ENCODE measurements around the gene SUSD4.

The SUSD4 gene

DNA sequence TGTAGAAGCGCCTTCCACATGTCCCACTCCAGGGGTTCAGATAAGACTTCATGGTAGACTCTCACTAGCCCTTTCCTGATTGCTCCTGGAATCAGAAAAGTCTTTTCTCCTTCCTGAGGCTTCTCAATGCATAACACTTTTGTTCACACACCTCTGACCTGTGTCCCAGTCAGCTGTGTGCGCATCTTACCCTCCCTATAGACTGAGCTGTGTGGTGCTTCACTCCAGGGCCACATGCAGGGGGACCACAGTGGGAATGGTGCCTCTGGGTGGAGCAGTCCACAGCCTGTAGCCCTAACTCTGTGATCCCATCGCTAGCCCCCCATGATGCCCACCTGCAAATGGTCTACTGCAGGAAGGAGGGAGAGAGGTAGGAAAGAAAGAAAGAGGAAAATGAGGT is 136.9 kb downstream of the SUSD4 start:
- DNase-seq, result no peak

DNA sequence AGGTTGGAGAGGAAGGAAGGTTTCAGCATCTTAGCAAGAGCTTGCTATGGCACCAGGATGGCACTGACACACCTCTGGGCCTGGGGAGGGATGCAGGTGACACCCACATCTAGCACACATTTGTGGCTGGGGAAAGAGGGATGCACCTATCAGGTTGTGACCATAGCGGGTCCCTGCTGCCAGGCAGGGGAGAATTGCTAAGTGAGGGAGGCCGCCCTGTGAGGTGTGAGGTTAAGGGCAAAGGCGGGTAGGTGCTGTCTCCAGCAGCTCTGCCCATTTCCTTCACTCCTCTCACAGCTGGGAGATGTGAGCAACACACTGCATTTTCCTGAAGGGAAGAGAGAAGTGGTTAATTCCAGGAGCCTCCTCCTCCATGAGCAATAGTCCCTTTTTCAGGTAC is 137.7 kb downstream of the SUSD4 start:
- no peak for DNase-seq

DNA sequence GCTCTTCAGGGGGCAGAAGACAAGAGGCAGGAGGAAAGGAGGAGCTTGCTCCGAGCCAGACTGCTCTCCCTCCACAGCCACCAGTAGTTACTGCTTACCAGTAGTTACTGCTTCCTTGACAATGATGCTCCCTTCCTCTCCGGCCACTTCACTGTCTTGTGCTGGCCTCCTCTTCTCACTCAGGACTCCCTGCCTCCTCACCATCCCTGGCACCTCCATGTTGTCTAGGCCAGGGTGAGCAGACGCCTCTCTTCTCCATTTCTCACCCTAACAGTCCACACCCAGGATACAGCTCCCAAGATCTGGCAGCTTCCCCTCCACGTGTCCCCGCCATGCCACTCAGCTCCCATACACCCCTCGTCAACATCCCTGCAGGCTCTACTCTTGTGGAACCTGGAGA is 138.5 kb downstream of the SUSD4 start:
- no peak for DNase-seq

DNA sequence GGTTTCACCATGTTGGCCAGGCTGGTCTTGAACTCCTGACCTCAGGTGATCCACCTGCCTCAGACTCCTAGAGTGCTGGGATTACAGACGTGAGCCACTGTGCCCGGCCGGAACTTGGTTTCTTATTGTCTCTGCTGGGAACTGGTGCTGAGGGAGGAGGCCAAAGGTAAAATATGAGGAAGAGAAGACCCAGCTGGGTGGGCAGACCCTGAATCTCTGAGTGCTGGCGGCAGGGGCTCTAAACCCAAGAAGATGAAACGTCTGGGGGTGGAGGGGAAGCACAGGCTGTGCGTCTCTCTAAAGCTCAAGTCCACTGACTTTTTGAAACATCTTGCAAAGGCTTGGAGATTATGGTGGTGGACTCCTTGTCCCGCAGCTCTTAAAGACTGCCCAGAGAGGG is 138.9 kb downstream of the SUSD4 start:
- DNase-seq, result no peak

DNA sequence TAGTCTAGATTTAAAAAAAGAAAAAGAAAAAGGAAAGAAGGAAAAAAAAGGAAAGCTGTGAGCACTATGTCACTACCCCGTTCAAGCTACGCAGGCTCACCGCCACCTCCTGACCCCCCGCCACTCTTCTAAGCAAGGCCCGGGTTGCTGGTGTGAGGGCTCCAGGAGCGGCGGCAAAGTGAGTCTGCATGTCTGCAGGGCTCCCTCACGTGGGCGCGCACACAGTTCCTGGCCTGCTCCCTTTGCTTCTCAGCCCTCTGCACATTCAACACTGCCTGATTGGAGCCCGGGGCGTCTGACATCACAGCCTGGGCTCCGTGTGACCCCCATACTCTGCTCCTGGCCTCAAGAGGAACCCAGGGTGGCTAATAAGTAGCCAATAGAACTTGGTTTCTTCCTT is 139.5 kb downstream of the SUSD4 start:
- no peak for DNase-seq

DNA sequence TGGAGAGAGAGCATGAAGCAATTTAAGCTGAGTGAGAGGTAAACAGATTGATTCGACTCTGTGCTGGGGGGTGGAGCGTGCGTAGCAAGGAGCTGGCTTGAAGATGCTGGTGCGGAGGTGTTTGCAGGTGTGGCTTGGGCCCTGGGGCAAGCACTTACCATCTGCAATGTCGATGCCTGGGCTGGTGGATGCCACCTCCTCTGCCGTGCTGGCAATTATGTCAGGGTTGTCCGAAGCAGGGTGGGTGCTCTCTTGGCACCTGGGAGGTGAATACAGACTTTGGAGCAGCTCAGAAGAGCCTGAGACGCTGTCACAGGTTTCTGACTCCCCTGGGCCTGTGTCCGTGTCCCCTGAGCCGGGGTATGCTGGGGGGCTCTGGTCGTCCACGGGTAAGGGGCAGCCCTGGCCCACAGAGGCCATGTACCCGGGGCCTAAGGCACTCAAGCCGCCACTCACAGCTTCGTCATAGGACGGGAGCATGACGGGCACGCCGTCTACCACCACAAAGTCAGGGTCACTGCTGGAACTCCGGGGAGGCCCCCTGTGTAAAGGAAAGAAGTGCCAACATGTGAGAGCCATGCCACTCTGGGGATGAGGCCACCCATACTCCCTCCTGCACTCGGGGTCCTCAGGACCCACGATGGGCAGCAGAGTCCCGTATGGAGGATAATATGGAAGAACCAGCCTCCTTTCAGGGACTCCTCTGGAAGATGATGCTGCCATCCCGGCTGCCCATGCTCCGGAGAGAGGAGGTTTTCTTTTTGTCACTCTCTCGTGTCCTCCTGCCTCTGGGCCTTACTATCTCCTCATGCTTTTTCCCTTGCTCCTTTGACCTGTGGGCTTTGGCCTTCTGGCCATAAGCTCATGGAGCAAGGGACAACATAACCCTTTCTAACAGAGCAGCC is 140.6 kb downstream of the SUSD4 start:
- DNase-seq, result no peak

DNA sequence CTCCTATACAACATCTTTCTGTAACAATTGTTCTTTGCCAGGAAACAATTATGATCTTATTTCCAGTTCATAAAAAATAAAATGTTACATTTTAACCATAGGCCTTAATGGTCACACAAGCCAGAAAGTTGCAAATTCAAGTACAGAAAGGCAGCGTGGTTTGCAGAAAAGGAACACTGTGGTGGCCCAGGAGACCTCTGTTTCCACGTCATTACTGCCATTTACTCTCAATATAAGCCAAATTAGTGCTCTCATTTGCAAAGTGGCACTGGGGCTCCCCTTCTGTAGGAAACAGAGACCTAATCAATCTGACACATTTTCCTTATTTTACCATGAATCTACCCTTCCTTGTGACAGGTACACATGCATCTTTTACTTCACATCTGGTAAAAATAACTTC is 141.6 kb downstream of the SUSD4 start:
- DNase-seq, result no peak

DNA sequence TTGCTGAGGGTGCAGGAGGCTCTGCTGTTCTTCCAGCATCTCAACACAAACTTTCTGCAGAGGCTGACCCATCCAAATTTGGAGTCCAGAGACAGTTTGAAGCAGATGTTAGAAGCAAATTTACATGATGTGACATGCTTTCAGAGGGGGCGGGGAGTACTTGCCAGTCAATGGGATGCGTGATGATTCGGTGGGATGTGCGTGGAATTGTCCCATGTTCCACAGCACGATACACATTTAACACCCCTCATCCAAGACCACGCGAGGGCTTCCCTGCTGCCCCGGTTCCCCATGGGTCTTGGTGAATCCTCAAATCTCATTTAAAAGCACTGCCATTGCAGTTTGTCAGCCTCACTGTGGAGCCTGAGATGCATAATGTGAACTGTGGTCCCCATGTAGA is 142.3 kb downstream of the SUSD4 start:
- DNase-seq, result no peak

DNA sequence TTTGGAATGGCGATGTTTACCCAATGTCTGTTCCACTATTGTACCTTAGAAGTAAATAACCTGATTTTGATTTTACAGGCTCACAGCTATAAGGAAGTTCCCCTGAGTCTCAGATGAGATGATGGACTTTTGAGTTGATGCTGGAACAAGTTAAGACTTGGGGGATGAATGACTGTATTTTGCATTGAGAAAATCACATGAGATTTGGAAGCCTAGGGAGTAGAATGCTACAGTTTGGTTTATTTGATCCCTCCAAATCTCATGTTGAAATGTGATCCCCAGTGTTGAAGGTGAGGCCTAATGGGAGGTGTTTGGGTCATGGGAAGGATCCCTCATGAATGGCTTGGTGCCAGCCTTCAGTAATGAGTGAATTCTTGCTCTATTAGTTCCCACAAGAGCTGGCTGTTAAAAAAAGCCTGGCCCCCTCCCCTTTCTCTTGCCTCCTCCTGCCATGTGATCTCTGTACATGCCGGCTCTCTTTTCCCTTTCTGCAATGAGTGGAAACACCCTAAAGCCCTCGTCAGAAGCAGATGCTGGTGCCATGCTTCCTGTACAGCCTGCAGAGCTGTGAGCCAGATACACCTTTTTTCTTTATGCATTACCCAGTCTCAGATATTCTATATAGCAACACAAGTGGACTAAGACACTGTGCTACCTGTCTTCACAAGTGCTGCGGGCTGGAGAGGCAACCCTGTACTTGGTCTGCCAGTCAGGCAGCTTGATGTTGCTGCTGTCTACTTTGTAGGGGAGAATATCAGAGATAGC is 143.9 kb downstream of the SUSD4 start:
- no peak for DNase-seq

DNA sequence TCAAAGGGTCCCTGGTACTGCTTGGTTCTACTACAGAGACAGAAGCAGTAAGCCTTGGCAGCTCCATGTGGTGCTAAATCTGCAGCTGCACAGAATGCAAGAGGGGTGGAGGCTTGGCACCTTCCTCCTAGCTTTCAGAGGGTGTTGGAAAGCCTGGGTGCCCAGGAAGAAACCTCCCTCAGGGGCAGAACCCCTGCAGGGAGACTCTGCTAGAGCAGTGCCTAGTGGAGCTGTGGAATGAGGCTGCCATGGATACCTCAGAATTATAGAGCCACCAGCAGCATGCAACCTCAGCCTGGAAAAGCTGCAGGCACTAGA is 144.7 kb downstream of the SUSD4 start:
- no peak for DNase-seq

DNA sequence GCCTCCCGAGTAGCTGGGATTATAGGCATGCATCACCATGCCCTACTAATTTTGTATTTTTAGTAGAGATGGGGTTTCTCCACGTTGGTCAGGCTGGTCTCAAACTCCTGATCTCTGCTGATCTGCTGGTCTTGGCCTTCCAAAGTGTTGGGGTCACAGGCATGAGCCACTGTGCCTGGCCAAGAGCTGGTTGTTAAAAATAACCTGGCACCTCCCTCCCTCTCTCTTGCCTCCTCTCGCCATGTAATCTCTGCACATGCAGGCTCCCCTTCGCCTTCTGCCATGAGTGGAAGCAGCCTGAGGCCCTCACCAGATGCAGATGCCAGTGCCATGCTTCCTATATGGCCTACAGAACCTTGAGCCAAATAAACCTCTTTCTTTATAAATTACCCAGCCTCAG is 146.2 kb downstream of the SUSD4 start:
- DNase-seq, result no peak

DNA sequence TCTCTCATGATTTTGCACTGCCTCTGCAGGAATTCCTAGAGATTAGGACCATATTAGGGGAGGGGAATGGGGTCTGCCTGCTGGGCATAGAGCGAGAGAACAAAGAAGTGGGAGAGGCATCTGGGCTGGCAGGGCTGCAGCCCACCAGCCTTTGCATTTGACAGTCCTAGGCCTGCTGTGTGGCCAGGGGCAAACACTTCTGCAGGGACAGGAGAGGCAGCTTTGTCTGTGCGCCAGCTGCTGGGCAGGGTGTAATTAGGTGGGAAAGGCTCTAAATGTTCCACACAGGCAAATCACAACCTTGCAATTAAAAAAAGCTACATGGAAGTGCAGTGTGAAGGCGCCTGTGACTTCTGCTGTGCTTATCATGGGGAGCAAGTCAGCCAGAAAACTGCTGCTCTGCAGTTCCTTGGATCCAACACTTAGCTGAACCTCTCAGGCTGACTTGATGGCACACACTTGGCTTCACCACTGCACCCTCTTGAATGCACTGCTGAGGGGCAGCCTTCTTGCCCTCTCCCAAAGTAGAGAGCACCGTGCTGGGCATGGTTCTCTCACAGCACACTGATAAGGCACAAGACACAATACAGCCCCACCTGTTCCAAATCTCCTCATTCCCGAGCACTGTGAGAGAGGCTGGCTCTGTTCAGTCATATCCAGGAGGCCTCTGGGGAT is 147.3 kb downstream of the SUSD4 start:
- DNase-seq, result no peak

DNA sequence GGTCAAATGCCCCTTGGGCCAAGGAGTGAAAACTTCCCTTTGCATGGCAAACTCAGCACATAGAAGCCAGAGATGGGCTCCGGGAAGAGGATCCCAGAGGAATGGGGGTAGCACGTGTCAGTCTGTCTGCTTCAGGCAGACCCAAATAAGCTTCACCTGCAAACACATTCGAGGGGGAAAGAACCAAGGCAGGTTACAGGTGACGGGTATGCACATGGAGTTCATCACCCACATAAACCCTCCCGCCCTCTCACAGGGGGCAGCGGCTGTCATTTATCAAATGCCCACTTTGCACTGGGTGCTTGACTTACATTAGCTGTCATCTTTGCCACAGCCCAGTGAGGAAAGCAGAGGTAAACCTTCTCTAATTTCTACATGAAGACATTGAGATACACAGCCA is 147.9 kb downstream of the SUSD4 start:
- DNase-seq, result no peak

DNA sequence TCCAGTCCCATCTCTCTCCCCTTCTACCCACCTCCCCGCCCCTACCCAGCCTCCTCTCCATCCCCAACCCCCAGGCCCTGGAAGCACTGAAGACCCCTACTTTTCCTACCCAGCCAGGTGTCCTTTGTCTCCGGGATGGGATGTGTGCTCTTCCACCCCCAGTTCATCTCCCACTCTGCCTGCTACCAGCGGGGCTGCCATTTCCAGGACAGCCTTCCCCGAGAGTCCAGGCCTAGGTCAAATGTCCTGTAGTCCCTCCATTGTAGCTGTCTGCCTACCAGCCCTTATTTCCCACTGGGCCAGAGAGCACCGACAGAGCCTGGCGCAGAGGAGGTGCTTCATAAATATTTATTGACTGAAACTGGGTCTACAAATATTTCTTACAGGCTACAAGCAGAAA is 148.9 kb downstream of the SUSD4 start:
- DNase-seq, result no peak

DNA sequence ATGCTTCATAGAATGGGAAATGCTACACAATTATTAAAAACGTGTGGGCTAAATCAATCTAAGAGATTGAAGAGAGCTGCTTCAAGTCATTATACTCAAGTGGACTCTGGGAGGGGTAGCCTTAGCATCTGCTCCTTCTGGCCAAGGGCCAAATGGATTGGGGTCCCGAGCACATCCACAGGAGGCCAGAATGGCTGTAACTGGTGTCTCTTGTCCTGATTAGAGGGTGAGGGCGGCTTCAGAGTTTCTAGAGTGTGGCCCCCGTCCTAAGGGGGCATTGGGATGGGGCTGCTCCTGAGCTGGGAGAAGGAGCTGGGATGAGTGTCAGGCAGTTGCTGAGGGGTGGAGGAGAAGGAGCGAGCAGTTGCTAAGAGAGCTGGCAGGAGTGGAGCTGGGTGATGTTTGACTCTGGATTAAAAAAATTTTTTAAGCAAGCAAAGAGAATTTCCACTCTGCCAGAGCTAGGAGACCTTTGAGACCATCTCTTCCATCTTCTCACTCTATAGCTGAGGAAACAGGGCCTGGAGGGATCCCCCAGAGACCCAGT is 149.6 kb downstream of the SUSD4 start:
- no peak for DNase-seq

DNA sequence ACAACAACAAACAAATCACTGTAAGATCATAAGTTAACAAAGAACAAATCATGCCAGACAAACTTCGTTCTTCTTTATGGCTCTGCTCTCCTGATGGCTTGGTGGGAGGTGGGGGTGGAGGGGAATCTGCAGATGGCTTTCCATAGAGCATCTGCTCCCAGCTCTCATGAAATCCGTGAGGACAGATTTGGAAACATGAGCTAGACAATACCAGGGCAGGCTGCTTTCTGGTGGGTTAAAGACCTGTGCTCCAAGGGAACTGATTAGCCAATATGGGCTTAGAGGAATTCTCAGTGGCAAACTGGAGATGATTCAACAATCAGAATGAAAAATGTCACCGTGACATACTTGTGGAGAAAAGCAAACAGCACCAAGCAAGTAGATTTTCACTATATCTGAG is 151.5 kb downstream of the SUSD4 start:
- no peak for DNase-seq

DNA sequence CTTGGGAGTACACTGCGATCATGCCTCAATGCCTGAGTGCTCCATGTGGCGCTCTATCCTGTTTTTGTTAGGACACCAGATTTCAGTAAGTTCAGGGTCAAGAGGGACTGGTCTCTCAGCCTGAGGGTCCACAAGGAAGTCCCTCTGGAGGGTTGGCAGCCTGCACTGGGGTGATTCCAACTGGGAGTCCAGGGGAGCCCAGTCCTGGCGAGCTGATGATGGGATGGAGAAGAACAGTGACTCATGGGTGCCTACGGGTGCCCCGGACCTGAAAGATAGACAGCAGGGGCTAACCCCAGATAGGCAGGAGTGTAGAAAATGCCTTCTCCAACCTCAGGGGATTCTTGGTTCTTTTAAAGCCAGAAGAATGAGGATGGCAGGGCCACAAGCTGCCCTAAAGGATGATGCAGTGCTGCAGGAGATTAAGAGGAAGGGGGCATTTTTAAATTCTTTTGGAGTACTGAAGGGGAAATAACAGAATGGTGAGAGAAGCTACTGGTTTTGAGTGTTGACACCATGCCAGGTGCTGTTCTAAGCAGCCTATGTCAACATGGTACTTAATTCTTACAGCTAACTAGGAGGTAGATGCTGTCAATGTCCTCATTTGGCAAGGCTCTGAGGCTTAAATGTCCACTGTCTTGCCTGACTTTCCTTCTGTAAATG is 152.5 kb downstream of the SUSD4 start:
- no peak for DNase-seq

DNA sequence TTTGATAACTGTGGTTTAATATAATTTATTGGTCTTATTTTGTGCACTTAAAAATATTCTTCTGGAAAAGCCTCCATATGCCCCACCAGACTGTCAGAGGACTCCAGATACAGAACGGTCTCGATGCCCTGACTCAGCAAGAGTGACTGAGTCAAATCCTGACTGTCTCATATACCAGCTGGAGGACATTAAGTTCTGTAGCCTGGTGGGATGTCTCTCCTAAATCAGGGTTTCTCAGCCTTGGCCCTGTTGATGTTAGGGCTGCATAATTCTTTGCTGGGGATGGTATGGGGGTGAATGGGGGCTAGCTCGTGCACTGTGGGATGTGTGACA is 153.2 kb downstream of the SUSD4 start:
- no peak for DNase-seq

DNA sequence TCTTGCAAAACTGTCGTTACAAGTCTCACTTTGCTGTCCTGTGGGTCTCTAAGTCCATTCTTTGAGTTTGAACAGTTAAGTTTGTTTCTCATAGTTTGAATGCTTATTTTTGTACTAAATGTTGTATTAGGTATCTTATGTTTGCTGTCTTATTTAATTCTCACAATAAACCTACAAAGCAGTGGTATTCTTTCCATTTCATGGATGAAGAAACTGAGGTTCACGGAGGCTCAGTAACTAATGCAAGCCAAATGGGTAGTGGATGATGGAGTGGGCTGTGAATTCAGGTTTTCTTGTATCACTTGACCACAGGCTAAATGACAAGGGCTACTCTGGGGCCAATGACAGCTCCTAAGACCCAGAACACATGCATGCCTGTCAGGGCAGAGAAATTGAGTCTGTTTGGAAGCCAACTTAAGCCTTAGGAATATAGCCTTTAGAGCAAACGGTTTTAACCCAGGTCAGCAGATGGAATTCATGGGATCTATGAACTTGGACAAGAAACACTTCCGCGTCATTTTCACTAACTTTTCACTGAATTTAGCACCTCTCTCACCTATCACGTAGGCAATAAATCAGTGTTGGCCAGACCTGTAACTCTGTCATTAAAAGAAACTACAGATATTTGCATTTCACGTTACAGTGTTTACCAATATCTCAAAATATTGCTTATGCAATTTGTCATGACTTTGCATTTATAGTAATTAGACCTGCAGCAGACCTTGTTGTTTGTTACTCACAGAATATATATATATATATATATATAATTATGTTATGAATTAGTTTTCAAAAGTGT is 153.8 kb downstream of the SUSD4 start:
- no peak for DNase-seq

DNA sequence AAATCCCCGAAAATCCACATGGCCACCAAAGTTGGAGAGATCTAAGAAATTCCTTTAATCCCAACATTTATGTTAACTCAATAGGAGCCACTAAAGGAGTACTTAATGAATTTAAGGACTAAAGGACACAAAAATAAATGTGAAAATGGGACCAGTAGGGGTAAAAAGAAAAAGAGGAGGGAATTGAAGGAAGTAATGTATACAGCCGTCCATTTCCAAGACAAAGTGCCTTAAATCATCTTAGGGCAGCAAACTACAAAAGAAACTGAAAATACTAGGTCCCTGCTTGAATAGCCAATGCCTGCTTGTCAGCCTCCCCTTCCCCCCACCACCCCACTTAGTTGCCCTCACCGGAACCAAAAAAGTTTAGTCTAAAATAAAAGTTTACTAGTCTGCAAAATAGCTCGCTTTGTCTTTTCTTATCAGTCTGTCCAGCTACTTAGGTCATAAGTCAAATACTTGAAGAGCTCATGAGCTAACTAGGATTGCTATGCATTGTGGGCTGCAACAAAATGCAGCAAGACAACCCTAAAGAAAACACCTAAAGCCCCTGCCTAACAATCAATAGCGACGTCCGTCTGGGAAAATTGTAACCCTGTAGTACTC is 154.6 kb downstream of the SUSD4 start:
- DNase-seq, result no peak

DNA sequence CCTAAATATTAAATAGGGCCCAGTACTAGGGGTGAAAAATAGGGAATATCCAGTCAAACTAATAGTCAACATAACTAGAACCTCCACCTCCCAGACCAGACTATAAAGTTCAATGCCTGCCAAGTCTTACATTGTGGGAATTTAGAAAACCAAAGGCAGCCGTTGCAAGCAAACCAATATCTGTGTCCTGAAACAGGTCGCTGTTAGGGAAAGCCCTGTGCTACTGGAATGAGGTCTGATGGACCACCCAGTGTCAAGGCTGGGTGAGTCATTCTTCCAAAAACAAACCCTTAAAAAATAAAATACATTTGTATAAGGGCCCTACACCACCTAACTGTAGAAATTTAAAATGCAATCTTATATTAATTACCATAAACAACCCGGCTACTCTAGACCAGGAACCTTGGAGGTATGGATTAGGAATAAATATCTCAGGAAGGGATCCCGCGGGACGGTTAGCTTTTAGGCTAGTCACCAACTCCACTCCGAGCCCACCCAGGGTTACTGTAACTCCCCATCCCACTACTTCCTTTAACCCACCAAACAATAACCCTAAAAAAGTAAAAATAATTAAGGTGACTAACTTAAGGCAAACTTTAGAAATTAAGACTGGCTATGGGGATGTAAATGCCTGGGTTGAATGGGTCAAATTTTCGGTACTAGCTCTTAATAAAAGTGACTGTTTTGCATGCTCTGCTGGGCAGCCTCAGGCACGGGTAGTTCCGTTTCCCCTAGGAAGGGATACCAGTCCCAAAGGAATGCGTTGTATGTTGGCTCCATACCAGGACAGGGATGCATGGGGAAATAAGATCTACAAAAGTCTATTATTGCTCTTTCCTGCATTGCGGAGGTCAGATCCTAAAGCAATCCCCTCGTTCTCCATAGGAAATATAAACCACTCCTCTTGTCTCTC is 155.6 kb downstream of the SUSD4 start:
- DNase-seq, result no peak
